Activated CD4-positive, CD25-positive, alpha-beta regulatory T cell treated with anti-CD3 and anti-CD28 coated beads, Interleukin-2, amount 50 U/mL, for 24 hours (primary cell): Measurements from ENCODE around the gene MAPK6.

Experiments used
- ATAC-seq, 2 donors: fragments of 150-1000 bp; cut with Tn5 transposase; one replicate each; pipeline ENCODE4 v1.10.0; 2021; ENCODE audit warnings: mild to moderate bottlenecking in 1 of 2, moderate library complexity in 1 of 2

Gene MAPK6

GRCh38 chr15:52104532-52105004 is 85.5 kb downstream of the MAPK6 start:
- no peak for ATAC-seq

- ATAC-seq: no peak
Measured at GRCh38 chr15:52105846-52106245, 86.8 kb downstream of the MAPK6 start.

- no peak for ATAC-seq
Measured at GRCh38 chr15:52106641-52107040, 87.6 kb downstream of the MAPK6 start.

- ATAC-seq: no peak
Measured at GRCh38 chr15:52107238-52107637, 88.2 kb downstream of the MAPK6 start.

GRCh38 chr15:52109559-52110451 is 90.8 kb downstream of the MAPK6 start:
- ATAC-seq: peak in 1 of 2 donors; percentile 24

- no peak for ATAC-seq
Measured at GRCh38 chr15:52111517-52112202, 92.6 kb downstream of the MAPK6 start.

- ATAC-seq: peak; percentile 75 to 78
Measured at GRCh38 chr15:52112203-52112750, 93.3 kb downstream of the MAPK6 start.

GRCh38 chr15:52113235-52113634 is 94.2 kb downstream of the MAPK6 start:
- ATAC-seq: no peak

GRCh38 chr15:52113708-52114107 is 94.7 kb downstream of the MAPK6 start:
- ATAC-seq: no peak

GRCh38 chr15:52114261-52115055 is 95.4 kb downstream of the MAPK6 start:
- no peak for ATAC-seq

- ATAC-seq: no peak
Measured at GRCh38 chr15:52115598-52116427, 96.8 kb downstream of the MAPK6 start.
